GM23338 (cell line): ENCODE results near the gene CPEB3. TPM values are rescaled to one million over a fixed set of nuclear protein-coding genes. Genes with fewer than 3 reads are reported as not detected.
A peak's percentile ranks its signal among the peaks of the same experiment; 100 is the strongest.
"Not testable (repeated sequence)": the region's sequence is repeated elsewhere in the genome, so short reads cannot be mapped to it uniquely, and the experiment has no call there.

Source experiments
- ATAC-seq: fragments of 200-7000 bp; cut with Tn5 transposase; 3 replicates; pipeline ENCODE4 v1.9.1; 2020
- DNase-seq: peaks from one replicate; pipeline ENCODE4 v3.0.0-alpha.2; 2015; ENCODE audit warnings: low spot score
- H2AFZ ChIP-seq: fragments of 200-600 bp; sonication (generic); 2 replicates; pipeline ENCODE4 v1.8.0; 2016; ENCODE audit warnings: antibody characterized with exemption, mild to moderate bottlenecking, moderate library complexity
- H3F3A ChIP-seq: fragments of 200-600 bp; sonication (generic); replicated peaks from 2 replicates; pipeline ENCODE4 v1.8.0; 2017; ENCODE audit warnings: antibody characterized with exemption, mixed run types, low read depth
- H3K27ac ChIP-seq: fragments of 200-600 bp; sonication (generic); 2 replicates; pipeline ENCODE4 v1.6.1; 2016; ENCODE audit warnings: low read depth
- H3K27me3 ChIP-seq: fragments of 200-600 bp; sonication (generic); 2 replicates; pipeline ENCODE4 v1.8.0; 2016; ENCODE audit warnings: mild to moderate bottlenecking, mixed run types, moderate library complexity; ENCODE audit not compliant: insufficient read depth
- H3K36me3 ChIP-seq: fragments of 200-600 bp; sonication (generic); 2 replicates; pipeline ENCODE4 v1.8.0; 2016; ENCODE audit warnings: mild to moderate bottlenecking; ENCODE audit not compliant: insufficient read depth
- H3K4me1 ChIP-seq: fragments of 200-600 bp; sonication (generic); 2 replicates; pipeline ENCODE4 v1.8.0; 2016; ENCODE audit warnings: mild to moderate bottlenecking, moderate library complexity; ENCODE audit not compliant: insufficient read depth
- H3K4me2 ChIP-seq: fragments of 200-600 bp; sonication (generic); 2 replicates; pipeline ENCODE4 v1.7.1; 2017; ENCODE audit warnings: mixed run types
- H3K4me3 ChIP-seq: fragments of 200-600 bp; sonication (generic); 2 replicates; pipeline ENCODE4 v1.6.1; 2016; ENCODE audit warnings: mixed run types
- H3K79me2 ChIP-seq: fragments of 200-600 bp; sonication (generic); replicated peaks from 2 replicates; pipeline ENCODE4 v1.8.0; 2017; ENCODE audit warnings: mild to moderate bottlenecking; ENCODE audit not compliant: insufficient read depth
- H3K9me2 ChIP-seq: fragments of 200-600 bp; sonication (generic); 2 replicates; pipeline ENCODE4 v1.8.0; 2017; ENCODE audit not compliant: insufficient read depth
- H4K20me1 ChIP-seq: fragments of 200-600 bp; sonication (generic); replicated peaks from 2 replicates; pipeline ENCODE4 v1.8.0; 2017; ENCODE audit warnings: mild to moderate bottlenecking; ENCODE audit not compliant: insufficient read depth
- H3K27ac Mint-ChIP-seq: 2 replicates; pipeline ENCODE4 v1.8.0; 2020; ENCODE audit warnings: inconsistent platforms, mild to moderate bottlenecking, moderate library complexity, mixed read lengths
- H3K27me3 Mint-ChIP-seq: 3 replicates; pipeline ENCODE4 v1.8.0; 2022; ENCODE audit warnings: low read depth, mild to moderate bottlenecking, moderate library complexity, mixed read lengths, inconsistent platforms; ENCODE audit not compliant: insufficient read depth, poor library complexity
- H3K36me3 Mint-ChIP-seq: 3 replicates; pipeline ENCODE4 v1.8.0; 2021; ENCODE audit warnings: low read depth, mild to moderate bottlenecking, inconsistent platforms, moderate library complexity, mixed read lengths
- H3K4me1 Mint-ChIP-seq: 3 replicates; pipeline ENCODE4 v1.8.0; 2020; ENCODE audit warnings: mild to moderate bottlenecking, inconsistent platforms, mixed read lengths
- H3K4me3 Mint-ChIP-seq: 3 replicates; pipeline ENCODE4 v1.8.0; 2021; ENCODE audit warnings: moderate library complexity, mild to moderate bottlenecking, inconsistent platforms, mixed read lengths
- H3K9me3 Mint-ChIP-seq: 3 replicates; pipeline ENCODE4 v1.8.0; 2020; ENCODE audit warnings: moderate library complexity, mild to moderate bottlenecking, inconsistent platforms, mixed read lengths
- CREB1 ChIP-seq: fragments of 250-450 bp; sonication (Bioruptor Pico); IDR thresholded peaks from 2 replicates; pipeline ENCODE4 v1.5.0; 2020; ENCODE audit warnings: low read depth, mild to moderate bottlenecking, moderate library complexity
- CTCF ChIP-seq, 2 experiments: fragments of 200-600 bp in 1 of 2; sonication (generic) in 1 of 2; conservative IDR thresholded peaks; 2 replicates each; pipeline versions ENCODE4 v1.5.1 to v1.6.1; 2016 to 2017; ENCODE audit warnings: antibody characterized with exemption in 2 of 2, low read depth in 2 of 2, mild to moderate bottlenecking in 2 of 2, moderate library complexity in 1 of 2
- ETS1 ChIP-seq: IDR thresholded peaks from 2 replicates; pipeline ENCODE4 v1.6.1; 2016; ENCODE audit warnings: antibody characterized with exemption
- EZH2phosphoT487 ChIP-seq: fragments of 200-600 bp; sonication (generic); IDR thresholded peaks from one replicate; pipeline ENCODE4 v1.8.1; 2018; ENCODE audit warnings: antibody characterized with exemption; ENCODE audit not compliant: unreplicated experiment
- JUNB ChIP-seq: IDR thresholded peaks from one replicate; pipeline ENCODE4 v1.6.1; 2016; ENCODE audit warnings: antibody characterized with exemption; ENCODE audit not compliant: unreplicated experiment
- NANOG ChIP-seq: IDR thresholded peaks from 2 replicates; pipeline ENCODE4 v1.6.1; 2016; ENCODE audit warnings: antibody characterized with exemption, borderline replicate concordance
- REST ChIP-seq: IDR thresholded peaks from one replicate; pipeline ENCODE4 v1.6.1; 2018; ENCODE audit warnings: antibody characterized with exemption; ENCODE audit not compliant: unreplicated experiment
- STAT1 ChIP-seq: IDR thresholded peaks from one replicate; pipeline ENCODE4 v1.6.1; 2016; ENCODE audit warnings: antibody characterized with exemption; ENCODE audit not compliant: unreplicated experiment
- ZNF114 ChIP-seq: fragments of 250-450 bp; sonication (Bioruptor Pico); IDR thresholded peaks from 2 replicates; pipeline ENCODE4 v1.5.0; 2020; ENCODE audit warnings: mild to moderate bottlenecking, moderate library complexity
- polyA plus RNA-seq: library from polyadenylated mRNA; unstranded; fragments of >200 nt; fragmentation: Nextera tagmentation; extraction: Ambion mirVana; gene quantifications from 2 replicates; pipeline ENCODE4 v1.2.1, GENCODE V29; 2016
- total RNA-seq: library from RNA; depleted of rRNA; stranded (reverse); fragments of >200 nt; shearing (Covaris generic); gene quantifications from 2 replicates; pipeline ENCODE4 v1.2.3, GENCODE V29; 2014

The CPEB3 gene
- total and polyA plus RNA-seq, 2 experiments from 2014 or later = 0.74 to 1.9 TPM

- Histone ChIP-seq H3K4me2 (no peak overlapping the region), H3K79me2 (no peaks in the 10 kb centered on the region), H3K4me1 (no peaks in the 10 kb centered on the region), H3K27ac (no peak overlapping the region), H3K4me3 (no peak overlapping the region), H3K9me2 (0 out of 2 replicates have a peak, but pooled peaks cover 3% of the 10 kb centered on the region), H4K20me1 (no peaks in the 10 kb centered on the region), H2AFZ (no peak overlapping the region), H3F3A (no peaks in the 10 kb centered on the region), H3K36me3 (no peaks in the 10 kb centered on the region), H3K27me3 (no peaks in the 10 kb centered on the region)
- ATAC-seq (no peak), DNase-seq (no peak)
- H3K9me3 Mint-ChIP-seq = peaks cover 7% of the 10 kb centered on the region; the same call in 2 of the 3 replicates
- TF ChIP-seq EZH2phosphoT487 (no peak), CTCF (conservative IDR thresholded peaks at IDR 0.05; ENCODE audit: low read depth in 2 of 2) (peak in 1 of 2 experiments; percentile 26; a peak in 2 of 4 replicates)
- H3K36me3 Mint-ChIP-seq = no peaks in the 10 kb centered on the region; the same call in 2 of the 3 replicates
- H3K27me3 Mint-ChIP-seq = no peaks in the 10 kb centered on the region
- H3K4me3 Mint-ChIP-seq = no peak overlapping the region
- no peak overlapping the region for H3K27ac Mint-ChIP-seq
- no peaks in the 10 kb centered on the region for H3K4me1 Mint-ChIP-seq
These were observed 148.4 kb downstream of the CPEB3 start for GRCh38 chr10:92142512-92142911.

DNA sequence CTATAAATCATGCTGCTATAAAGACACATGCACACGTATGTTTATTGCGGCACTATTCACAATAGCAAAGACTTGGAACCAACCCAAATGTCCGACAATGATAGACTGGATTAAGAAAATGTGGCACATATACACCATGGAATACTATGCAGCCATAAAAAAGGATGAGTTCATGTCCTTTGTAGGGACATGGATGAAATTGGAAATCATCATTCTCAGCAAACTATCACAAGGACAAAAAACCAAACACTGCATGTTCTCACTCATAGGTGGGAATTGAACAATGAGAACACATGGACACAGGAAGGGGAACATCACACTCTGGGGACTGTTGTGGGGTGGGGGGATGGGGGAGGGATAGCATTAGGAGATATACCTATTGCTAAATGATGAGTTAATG, 149.7 kb downstream of the CPEB3 start:
- not testable (repeated sequence) for H3K4me1 Mint-ChIP-seq, H3K36me3 ChIP-seq, H3K9me3 Mint-ChIP-seq, H3K4me3 Mint-ChIP-seq, H3K4me1 ChIP-seq, H3K27me3 Mint-ChIP-seq, H3K27ac ChIP-seq, H4K20me1 ChIP-seq, H3K27ac Mint-ChIP-seq, H3K79me2 ChIP-seq, H3F3A ChIP-seq, H3K4me2 ChIP-seq, DNase-seq, ATAC-seq, H2AFZ ChIP-seq, H3K36me3 Mint-ChIP-seq, H3K4me3 ChIP-seq, H3K27me3 ChIP-seq
- H3K9me2 ChIP-seq = 0 out of 2 replicates have a peak, but pooled peaks cover 13% of the 10 kb centered on the region

DNA sequence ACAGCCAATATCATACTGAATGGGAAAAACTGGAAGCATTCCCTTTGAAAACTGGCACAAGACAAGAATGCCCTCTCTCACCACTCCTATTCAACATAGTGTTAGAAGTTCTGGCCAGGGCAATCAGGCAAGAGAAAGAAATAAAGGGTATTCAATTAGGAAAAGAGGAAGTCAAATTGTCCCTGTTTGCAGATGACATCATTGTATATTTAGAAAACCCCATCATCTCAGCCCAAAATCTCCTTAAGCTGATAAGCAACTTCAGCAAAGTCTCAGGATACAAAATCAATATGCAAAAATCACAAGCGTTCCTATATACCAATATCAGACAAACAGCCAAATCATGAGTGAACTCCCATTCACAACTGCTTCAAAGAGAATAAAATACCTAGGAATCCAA, 156.8 kb downstream of the CPEB3 start:
- not testable (repeated sequence) for H3K36me3 Mint-ChIP-seq, H3K27ac ChIP-seq, H3K4me3 Mint-ChIP-seq, H3K4me2 ChIP-seq, H3K27me3 ChIP-seq, DNase-seq, H3K4me3 ChIP-seq, H3K27me3 Mint-ChIP-seq, H2AFZ ChIP-seq, H3K27ac Mint-ChIP-seq, H4K20me1 ChIP-seq, H3K4me1 Mint-ChIP-seq, H3K4me1 ChIP-seq, H3K9me3 Mint-ChIP-seq, H3K36me3 ChIP-seq, ATAC-seq, H3K79me2 ChIP-seq, H3F3A ChIP-seq
- 0 out of 2 replicates have a peak, but pooled peaks cover 13% of the 10 kb centered on the region for H3K9me2 ChIP-seq

DNA sequence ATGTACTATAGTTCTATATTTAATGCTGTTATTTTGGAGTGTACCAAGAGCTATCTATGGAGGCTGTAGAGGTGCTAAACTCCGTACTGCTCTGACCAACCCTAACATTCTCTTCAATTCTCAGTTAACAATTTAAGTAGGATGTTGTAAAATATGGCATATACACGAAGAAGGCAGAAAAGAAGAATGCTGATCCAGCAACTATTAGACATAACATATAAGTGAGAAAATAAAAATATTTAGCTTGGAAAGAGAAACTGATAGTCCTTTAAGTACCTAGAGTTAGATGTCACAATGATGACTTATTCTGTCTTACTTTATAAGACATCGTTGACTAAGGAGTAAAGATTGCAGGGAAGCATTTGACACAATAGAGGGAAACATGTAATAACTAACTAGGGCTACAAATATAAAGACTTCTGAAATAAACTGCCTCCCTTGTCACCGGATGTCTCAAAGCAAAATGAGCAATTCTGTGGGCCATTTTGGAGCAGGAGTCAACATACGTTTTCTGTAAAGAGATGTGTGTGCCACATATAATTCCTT, 159.5 kb downstream of the CPEB3 start:
- Mint-ChIP-seq H3K27ac (no peak overlapping the region), H3K4me1 (no peaks in the 10 kb centered on the region), H3K36me3 (no peaks in the 10 kb centered on the region), H3K27me3 (peaks cover 4% of the 10 kb centered on the region), H3K9me3 (no peaks in the 10 kb centered on the region; the same call in 1 of the 3 replicates), H3K4me3 (no peak overlapping the region)
- Histone ChIP-seq H2AFZ (no peak overlapping the region), H3F3A (no peaks in the 10 kb centered on the region), H3K36me3 (no peaks in the 10 kb centered on the region), H3K9me2 (no peaks in the 10 kb centered on the region), H3K4me1 (no peaks in the 10 kb centered on the region), H3K27me3 (no peaks in the 10 kb centered on the region), H3K27ac (no peak overlapping the region), H3K4me2 (no peak overlapping the region), H3K79me2 (no peaks in the 10 kb centered on the region), H3K4me3 (no peak overlapping the region), H4K20me1 (no peaks in the 10 kb centered on the region)
- ATAC-seq = no peak
- DNase-seq = no peak
- TF ChIP-seq STAT1 = no peak
- TF ChIP-seq ETS1 = no peak
- TF ChIP-seq NANOG = no peak
- no peak for TF ChIP-seq REST
- no peak for TF ChIP-seq ZNF114
- TF ChIP-seq JUNB = no peak
- no peak for TF ChIP-seq CREB1 (CRISPR knock-in tag)
